ENCODE data around the gene ARID3A.
"Not testable (repeated sequence)": the region's sequence is repeated elsewhere in the genome, so short reads cannot be mapped to it uniquely, and the experiment has no call there.

The ARID3A gene

DNA sequence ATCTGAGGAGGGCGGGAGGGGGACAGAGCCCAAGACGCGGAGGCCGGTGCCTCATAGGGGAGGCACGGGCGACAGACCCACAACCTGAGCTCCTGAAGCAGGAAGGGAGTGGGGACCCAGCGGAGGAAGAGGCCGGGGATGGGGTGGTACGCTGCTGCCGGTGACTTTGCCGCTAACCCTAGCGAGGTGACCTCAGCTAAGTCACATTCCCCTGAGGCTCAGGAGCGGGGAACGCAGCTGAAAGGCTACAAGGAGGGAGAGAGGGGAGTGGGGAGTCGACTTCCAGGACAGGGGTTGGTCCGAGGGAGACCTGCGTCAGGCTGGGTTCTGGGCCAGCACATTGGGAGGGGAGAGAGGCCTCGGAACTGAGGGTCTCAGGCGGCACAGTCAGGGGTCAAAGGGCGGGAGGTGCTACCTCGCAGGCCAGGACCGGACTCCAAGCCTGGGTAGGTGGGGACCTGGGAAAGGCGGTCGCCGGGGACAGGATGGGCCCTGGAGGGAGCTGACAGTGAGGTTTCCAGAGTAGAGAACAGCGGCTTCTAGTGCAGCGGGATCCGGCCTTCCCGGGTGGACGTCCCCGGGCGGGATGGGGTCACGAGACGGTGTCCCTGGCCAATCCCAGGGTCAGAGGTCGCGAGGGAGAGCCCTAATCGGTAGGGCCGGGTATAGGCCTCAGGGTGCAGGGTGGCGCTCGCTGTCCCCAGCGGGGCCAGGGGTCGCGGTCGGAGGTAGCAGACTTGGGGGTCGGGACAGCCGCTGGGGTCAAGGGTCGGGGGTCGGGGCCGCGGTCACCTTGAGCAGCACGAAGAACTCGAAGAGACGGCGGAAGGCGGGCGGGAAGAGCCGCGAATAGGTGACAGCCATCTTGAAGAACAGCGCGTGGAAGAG lies 94.4 kb downstream of the ARID3A start:
- DNase-seq: peak; percentile 40

DNA sequence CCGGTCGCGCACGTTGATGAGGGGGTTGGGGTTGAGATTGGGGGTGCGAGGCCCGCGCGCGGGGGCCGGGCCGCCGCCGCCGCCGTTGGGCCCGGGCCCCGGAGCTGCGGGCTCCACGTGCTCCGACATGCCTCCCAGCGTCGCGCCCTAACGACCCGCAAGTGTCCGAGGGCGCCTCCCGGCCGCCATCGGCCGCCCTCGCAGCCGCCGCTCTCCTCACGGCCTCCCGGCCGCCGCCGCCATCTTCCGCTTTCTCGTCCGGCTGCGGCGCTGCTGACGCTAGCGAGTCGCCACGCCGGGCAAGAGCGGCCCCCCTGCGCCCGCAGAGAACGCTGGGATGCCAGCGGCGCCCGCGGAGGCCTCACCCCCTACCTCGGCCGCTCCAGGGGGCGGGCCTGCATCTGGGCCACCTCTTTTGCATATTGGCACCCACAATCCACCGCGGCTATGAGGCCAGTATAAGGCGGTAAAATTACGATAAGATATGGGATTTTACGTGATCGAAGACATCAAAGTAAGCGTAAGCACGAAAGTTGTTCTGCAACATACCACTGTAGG lies 95.1 kb downstream of the ARID3A start, which contains the start of gene TMEM259:
Gene TMEM259 (minus strand): TSS at position 256 of the 558 bp plus-strand sequence. CDS start 127 bp downstream, at position 129.
- DNase-seq: peak; percentile 97

DNA sequence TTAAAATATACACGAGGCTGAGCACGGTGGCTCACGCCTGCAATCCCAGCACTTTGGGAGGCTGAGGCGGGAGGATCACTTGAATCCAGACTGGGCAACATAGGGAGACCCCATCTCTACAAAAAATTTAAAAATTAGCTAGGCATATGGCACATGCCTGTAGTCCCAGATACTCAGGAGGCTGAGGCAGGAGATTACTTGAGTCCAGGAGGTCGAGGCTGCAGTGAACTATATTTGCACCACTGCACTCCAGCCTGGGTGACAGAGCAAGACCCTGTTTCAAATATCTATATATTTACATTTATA lies 98.0 kb downstream of the ARID3A start:
- not testable (repeated sequence) for DNase-seq

DNA sequence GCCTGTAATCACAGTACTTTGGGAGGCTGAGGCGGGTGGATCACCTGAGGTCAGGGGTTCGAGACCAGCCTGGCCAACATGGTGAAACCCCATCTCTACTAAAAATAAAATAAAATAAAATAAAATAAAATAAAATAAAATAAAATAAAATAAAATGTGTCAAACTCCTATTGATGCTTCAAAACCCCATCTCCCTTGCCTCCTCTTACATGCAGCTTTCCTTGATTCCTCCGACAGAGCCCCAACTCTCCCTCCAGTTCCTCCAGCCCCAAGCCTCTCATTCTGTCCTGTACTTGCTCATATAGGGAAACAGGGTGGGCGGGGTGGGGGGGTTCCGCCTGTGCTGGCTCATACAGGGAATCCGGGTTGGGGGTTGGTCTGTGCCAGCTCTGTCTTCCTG lies 99.2 kb downstream of the ARID3A start:
- DNase-seq: not testable (repeated sequence)
